ENCODE data around the gene AACS. TPM values are rescaled to one million over a fixed set of nuclear protein-coding genes. Genes with fewer than 3 reads are reported as not detected.

Gene AACS
- total and polyA plus RNA-seq, 2 of the 8 experiments (the other 6 are each of a cell fraction or from before 2014, with no cell fraction given): 51.9 to 52.4 TPM

- WGBS, 2 experiments (ENCODE audit: extremely low coverage in 1 of 2, insufficient coverage in 1 of 2, insufficient read length in 1 of 2, insufficient replicate concordance in 2 of 2, low coverage in 1 of 2, low lambda C conversion rate in 2 of 2, missing lambda C conversion rate in 1 of 2): 2% methylated on average over 20 of the region's 21 CpGs; no CpG with 5 or more reads in 1 of the 2 experiments
- H3K79me1 ChIP-seq (ENCODE audit: low read depth, low read length): peaks cover 6% of the 10 kb centered on the region
- peak overlapping the region; percentile 48 for H4K5ac ChIP-seq (ENCODE audit: insufficient read length, low read depth, low read length)
- peak overlapping the region; percentile 73 for H3K56ac ChIP-seq (replicated peaks; ENCODE audit: insufficient read length, low read depth, low read length)
- FAIRE-seq (no peak), DNase-seq (ENCODE audit: low read depth in 1 of 2, low spot score in 2 of 2) (peak in 1 of 2 experiments; percentile 81)
- no peaks in the 10 kb centered on the region for H3K36me3 ChIP-seq (ENCODE audit: control insufficient read depth in 2 of 4, insufficient read depth in 4 of 4, low read length in 3 of 4)
- H2AK5ac ChIP-seq (ENCODE audit: low read depth, low read length): no peak overlapping the region
- peak overlapping the region; percentile 83 for H3K4ac ChIP-seq (replicated peaks; ENCODE audit: insufficient read length, low read depth, low read length)
- peak overlapping the region; percentile 76 to 100 for H3K4me2 ChIP-seq (ENCODE audit: insufficient read depth in 1 of 2, low read depth in 2 of 2, low read length in 2 of 2)
- peak overlapping the region; percentile 69 for H2BK120ac ChIP-seq (replicated peaks; ENCODE audit: low read depth, low read length)
- no peak overlapping the region for H2BK20ac ChIP-seq (ENCODE audit: low read length)
- H3K4me3 ChIP-seq (ENCODE audit: extremely low read depth in 1 of 4, insufficient read depth in 2 of 4, low read depth in 3 of 4, low read length in 4 of 4): peak overlapping the region; percentile 54 to 85 (median 72)
- no peak overlapping the region for H3K23ac ChIP-seq (ENCODE audit: insufficient read length)
- peak overlapping the region; percentile 97 for H4K91ac ChIP-seq (replicated peaks; ENCODE audit: insufficient read length, low read length)
- H2AFZ ChIP-seq (ENCODE audit: low read length): no peak overlapping the region
- peak overlapping the region; percentile 95; the same call in 1 of the 2 replicates for H2BK15ac ChIP-seq (ENCODE audit: low read length)
- H3K23me2 ChIP-seq (ENCODE audit: low read depth, low read length): peaks cover 25% of the 10 kb centered on the region
- peaks cover 0 to 11% (median 5%) of the 10 kb centered on the region in 4 experiments; a peak in 4 of 7 replicates for H3K27me3 ChIP-seq (replicated peaks in 1 of 4; ENCODE audit: control insufficient read depth in 3 of 4, extremely low read depth in 1 of 4, insufficient read depth in 3 of 4, low read length in 3 of 4)
- H2BK5ac ChIP-seq (ENCODE audit: low read depth, low read length): peak overlapping the region; percentile 96
- peaks cover 24 to 41% (median 26%) of the 10 kb centered on the region in 4 experiments for H3K4me1 ChIP-seq (replicated peaks in 1 of 4; ENCODE audit: control insufficient read depth in 3 of 4, insufficient read depth in 4 of 4, low read length in 3 of 4)
- peaks cover 0 to 27% of the 10 kb centered on the region in 2 experiments; a peak in 3 of 4 replicates for H3K79me2 ChIP-seq (ENCODE audit: control insufficient read depth in 1 of 2, insufficient read depth in 2 of 2, low read length in 2 of 2)
- TF ChIP-seq MAX (IDR thresholded peaks at IDR 0.05): peak; percentile 67
- TF ChIP-seq HDAC2 (IDR thresholded peaks at IDR 0.05; ENCODE audit: borderline replicate concordance in 1 of 2, low read depth in 2 of 2, low read length in 2 of 2): peak; percentile 85 to 87; a peak in 3 of 4 replicates
- peak; percentile 38 for TF ChIP-seq ASH2L (IDR thresholded peaks at IDR 0.05; ENCODE audit: low read length)
- no peak for TF ChIP-seq CEBPB (IDR thresholded peaks at IDR 0.05; ENCODE audit: low read depth, low read length)
- TF ChIP-seq POU5F1 (IDR thresholded peaks at IDR 0.05; ENCODE audit: low read depth, low read length): no peak
- peak; percentile 40; the same call in 1 of the 2 replicates for TF ChIP-seq TEAD4 (IDR thresholded peaks at IDR 0.05; ENCODE audit: low read depth, low read length)
- peak; percentile 24 for TF ChIP-seq NANOG (IDR thresholded peaks at IDR 0.05; ENCODE audit: insufficient read depth, low read depth, low read length, poor library complexity, severe bottlenecking)
- 0 out of 2 replicates have a peak, but pooled peaks have one; percentile 5 for TF ChIP-seq KDM1A (IDR thresholded peaks at IDR 0.05; ENCODE audit: borderline replicate concordance, low read length)
- peak; percentile 91 for TF ChIP-seq JUND (IDR thresholded peaks at IDR 0.05; ENCODE audit: low read length)
- H3K9ac ChIP-seq (replicated peaks in 1 of 4; ENCODE audit: extremely low read depth in 1 of 4, low read depth in 3 of 4, low read length in 3 of 4): peak overlapping the region in 2 of 4 experiments; percentile 52 to 63; a peak in 4 of 7 replicates
- peak overlapping the region; percentile 92 for H4K8ac ChIP-seq (ENCODE audit: extremely low read depth, insufficient read depth, low read length)
- ChIA-PET POLR2A (ENCODE audit: partially characterized antibody) (interaction anchor here (0.9 to 4.8 kb wide), 4 partner anchors 8 to 146 kb away, joined by 3 to 30 read pairs (median 4); no protein-coding TSS in a partner anchor), CTCF (ENCODE audit: partially characterized antibody) (interaction anchor here (1.2 to 3.5 kb wide), 6 partner anchors 13 to 170 kb away, joined by 3 to 18 read pairs (median 5); no protein-coding TSS in a partner anchor)
- H3K27ac ChIP-seq (ENCODE audit: low read depth, low read length): 0 out of 2 replicates have a peak overlapping the region, but pooled peaks have one; percentile 6
- H2BK12ac ChIP-seq (ENCODE audit: low read depth, low read length): peak overlapping the region; percentile 95; the same call in 1 of the 2 replicates
- peak overlapping the region; percentile 94 for H3K18ac ChIP-seq (ENCODE audit: extremely low read depth, low read length)
- H3K9me3 ChIP-seq (ENCODE audit: insufficient read depth in 2 of 2, low read depth in 1 of 2, low read length in 1 of 2): peaks cover 0 to 1% of the 10 kb centered on the region in 2 experiments; a peak in 1 of 4 replicates
- peaks cover 0 to 8% of the 10 kb centered on the region in 2 experiments for H4K20me1 ChIP-seq (replicated peaks in 1 of 2; ENCODE audit: control insufficient read depth in 1 of 2, insufficient read depth in 2 of 2, low read length in 2 of 2)
- no peak overlapping the region for H3K14ac ChIP-seq (ENCODE audit: insufficient read length)
Measured at GRCh38 chr12:125185311-125185739, 120.1 kb downstream of the AACS start.

Measured in H1 (cell line).